ENCODE data around the gene CAPN8.

Gene CAPN8

DNA sequence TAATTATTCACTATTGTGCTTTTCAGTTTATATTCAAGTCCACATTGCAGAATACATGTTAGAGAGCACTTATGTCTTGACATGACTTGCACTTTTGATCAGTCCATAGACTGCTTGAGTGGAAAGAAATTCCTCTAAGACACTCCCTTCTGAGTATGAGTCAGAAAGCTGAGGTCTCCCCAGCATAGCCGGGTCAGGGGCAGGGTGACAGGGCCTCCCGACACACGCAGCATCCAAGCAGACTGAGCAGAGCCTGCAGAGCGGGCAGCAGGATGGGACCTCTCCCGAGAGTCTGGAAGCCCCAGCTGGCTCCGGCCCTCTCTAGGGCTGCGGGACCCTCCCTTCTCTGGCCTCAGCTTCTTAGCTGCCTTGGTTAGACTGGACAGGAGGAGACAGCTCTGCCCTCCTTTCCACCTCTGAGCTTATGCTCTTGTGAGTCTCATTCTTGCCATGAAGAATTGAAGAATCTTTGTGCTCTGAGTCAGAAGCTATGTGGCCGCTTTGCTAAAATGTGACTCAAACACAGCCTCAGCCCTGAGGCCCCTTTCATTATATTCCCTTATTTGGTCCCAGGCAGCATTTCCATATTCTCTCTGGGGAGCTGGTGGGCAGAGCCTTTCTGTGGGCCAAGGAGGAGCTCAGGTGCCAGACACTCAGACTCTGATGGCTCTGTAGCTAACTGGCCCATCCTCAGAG is 35.6 kb upstream of the CAPN8 start:
- DNase-seq, result no peak

DNA sequence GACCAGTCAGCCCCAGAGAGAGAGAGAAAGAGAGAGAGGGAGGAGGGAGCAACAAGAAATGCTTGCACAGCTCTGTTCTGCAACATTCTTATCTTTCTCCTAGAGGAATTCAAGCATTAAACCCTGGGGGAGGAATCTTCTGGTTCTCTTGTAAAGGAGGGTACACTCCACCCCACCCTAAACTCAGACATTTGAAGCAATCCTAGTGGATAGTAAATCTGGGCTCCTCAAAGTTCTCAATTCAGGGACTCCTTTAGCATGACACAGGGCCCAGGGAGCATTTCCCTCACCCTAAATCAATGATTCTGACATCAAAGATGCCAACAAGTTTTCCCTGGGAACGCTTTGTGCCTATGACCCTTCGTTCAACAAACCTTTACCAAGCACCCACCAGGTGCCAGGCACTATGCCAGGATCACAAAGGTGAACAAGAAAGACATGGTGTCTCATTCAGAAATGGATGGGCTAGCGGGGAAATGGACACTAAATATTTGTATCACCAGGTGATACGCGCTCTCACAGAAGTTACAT is 35.0 kb upstream of the CAPN8 start:
- no peak for DNase-seq

DNA sequence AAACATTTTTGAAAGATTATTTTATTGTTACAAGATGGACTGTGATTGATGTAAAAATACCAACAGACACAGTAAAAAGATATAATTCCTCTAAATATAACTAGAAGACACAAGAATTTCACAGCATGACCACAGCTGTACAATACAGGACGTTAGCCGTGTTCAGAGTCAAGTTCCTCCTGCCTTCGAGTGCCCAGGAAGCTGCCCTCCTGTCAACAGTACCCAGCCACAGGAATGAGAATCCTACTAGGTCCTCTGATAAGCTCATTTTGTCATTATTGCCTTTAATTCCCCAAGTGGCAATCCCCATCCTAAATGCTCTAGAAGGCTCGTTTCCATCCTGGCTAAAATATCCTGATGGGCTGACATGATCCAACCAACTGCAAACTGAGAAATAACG is 30.4 kb upstream of the CAPN8 start:
- no peak for DNase-seq

DNA sequence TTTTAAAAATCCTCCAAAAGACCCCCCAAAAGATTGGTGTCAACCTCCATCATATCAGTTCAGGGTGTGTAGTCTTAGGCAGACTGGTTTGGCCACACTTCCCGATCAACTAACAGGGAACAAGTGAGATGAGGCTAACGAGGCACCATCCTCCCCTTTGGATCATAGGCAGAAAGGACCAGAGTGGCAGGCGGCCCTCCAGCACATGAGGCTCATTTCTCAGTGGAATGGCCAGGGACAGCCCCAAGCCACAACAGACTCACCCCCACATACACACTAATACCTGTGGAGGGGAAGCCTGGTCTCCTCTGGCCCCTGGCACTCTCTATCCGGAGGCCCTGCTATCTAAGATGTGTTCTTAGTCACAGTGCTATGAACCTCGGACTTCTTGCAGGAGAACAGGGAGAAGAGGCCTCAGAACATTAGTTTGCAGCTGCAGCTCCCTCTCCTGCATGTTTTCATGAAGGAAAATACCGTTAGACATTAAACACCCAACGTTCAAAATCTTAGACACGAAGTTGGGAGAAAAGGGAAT is 29.6 kb upstream of the CAPN8 start:
- no peak for DNase-seq

DNA sequence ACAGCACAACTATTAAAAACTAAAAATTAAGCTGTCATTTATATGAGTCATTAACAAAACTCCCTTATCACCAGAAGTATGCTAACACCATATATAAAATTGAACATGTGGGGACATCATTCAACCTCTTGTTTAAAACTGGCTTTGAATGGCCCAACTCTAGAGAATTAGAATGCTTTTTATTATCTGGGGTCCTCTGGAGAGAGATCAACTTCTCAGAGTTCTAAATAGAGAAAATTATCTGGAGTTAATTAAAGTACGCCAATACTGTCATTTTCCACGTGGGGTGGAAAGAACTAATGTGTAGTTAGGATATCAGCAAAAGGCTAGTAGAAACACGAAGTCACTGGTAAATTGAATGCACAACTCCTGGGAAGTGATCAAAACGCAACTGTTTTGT is 25.6 kb upstream of the CAPN8 start:
- DNase-seq, result no peak

DNA sequence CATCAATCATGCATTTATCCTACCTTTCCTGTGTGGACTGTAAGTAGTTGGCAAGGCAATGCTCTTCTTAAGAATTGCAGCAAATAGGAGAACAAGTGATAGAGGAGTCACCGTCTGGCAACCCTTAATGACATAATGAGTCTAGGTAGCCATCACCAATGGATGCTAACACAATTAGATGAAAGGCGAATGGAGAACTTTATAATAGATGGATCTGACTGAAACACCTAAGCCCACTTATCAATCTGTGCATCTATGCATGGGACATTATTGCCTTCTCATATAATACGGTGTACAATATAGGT is 18.9 kb upstream of the CAPN8 start:
- no peak for DNase-seq

DNA sequence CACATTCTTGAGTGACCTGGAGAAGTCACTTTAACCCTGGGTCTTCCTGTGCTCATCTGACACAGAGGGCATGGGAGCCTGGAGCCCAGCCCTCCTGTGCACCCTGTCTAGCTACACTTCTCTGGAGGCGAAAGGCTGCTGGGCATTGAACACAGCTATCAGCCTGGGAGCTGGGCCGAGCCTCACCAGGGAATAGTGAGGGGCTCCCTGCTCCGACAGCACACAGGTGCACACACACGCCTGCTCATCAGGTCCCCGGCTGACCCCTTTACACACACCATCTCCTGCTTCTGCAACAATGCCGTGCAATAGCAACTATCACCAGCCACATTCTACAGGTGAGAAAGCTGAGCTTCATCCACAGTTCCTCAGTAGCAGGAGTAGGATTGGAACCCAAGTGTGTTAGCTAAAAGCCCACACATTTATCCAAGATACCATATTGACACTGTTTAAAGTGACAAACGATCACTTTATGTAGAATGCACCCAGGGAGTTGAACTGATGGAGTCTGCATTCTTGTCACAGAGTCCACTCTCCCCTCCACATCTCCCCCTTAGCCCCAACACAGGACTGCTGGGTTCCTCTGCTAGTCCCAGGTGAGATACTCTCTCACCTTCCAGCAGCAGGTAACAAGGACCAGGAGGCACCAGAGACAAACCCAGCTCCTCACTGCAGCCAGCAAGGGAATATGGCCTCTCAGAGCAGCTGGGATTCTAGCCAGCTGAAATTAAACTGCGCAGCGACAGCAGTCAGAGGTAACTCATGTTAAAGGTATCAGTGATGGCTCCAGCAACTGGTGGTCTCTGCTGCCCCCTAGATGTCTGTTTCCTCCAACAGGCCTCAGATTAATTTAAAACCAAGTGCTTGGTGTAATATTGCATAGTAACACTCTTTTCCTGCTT is 18.3 kb upstream of the CAPN8 start:
- DNase-seq, result peak; percentile 57

DNA sequence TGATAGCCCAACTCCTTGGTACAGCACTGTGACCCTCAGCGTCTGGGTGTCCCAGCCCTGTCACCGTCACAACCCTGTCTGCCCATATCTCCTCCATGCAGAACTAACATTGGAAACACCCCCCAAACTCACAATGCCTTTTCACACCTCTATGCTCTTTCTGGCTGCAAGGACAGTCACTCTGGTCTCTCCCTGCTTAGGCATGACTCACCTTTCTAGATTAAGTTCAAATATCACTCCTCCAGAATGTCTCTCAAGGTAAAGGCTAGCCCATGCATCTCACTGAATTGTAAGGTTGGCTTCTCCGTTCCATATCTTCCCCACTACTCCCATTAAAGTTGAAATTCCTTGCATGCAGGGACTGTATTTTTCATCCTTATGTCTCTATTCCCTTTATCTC is 17.0 kb upstream of the CAPN8 start:
- DNase-seq, result no peak

DNA sequence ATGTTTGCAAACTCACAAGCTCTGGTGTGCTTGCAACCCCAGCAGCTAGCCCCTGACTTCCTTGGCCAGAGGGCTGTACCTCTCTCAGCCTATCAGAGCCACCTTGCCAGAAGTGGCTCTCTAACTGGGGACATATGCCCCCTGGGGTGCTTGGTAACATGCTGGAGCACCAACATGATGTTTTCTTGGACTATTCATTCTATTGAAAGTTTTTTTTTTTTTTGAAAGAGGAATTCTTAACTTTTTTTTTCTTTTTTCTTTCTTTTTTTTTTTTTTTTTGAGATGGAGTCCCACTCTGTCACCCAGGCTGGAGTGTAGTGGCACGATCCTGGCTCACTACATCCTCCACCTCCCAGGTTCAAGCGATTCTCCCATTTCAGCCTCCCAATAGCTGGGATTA is 14.7 kb upstream of the CAPN8 start:
- DNase-seq, result no peak

DNA sequence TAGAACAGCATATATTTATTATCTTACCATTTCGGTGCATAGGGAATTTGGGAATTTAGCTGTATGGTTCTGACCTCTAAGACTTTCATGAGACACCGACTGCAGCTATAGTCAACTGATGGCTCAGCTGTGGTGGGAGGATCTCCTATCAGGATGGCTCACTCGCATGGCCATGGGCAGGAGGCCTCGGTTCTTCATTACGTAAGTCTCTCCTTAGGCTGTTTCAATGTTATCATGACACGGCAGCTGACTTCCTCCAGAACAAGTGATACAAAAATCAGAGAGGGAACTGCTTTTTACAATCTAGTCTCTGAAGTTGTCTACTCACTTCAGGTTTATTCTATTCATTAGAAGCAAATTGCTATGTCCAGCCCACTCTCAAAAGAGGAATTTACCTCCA is 13.3 kb upstream of the CAPN8 start:
- no peak for DNase-seq

DNA sequence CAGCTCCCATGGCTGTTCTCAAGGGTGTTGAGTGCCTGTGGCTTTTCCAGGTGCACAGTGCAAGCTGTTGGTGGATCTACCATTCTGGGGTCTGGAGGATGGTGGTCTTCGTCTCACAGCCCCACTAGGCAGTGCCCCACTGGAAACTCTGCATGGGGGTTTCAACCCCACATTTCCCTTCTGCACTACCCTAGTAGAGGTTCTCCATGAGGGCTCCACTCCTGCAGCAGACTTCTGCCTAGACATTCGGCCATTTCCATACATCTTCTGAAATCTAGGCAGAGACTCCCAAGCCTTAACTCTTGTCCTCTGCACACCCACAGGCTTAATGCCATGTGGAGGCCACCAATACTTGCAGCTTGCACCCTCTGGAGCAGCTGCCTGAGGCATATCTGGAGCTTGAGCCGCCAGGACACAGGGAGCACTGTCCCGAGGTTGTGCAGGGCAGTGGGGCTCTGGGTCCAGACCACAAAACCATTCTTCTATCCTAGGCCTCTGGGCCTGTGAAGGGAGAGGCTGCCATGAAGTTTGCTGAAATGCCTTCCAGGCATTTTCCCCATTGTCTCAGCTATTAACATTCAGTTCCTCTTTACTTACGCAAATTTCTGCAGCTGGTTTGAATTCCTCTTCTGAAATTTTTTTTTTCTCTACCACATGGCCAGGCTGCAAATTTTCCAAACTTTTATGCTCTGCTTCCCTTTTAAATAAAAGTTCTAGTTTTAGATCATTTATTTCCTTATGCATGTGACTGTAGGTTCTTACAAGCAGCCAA is 8.8 kb upstream of the CAPN8 start:
- DNase-seq, result no peak

DNA sequence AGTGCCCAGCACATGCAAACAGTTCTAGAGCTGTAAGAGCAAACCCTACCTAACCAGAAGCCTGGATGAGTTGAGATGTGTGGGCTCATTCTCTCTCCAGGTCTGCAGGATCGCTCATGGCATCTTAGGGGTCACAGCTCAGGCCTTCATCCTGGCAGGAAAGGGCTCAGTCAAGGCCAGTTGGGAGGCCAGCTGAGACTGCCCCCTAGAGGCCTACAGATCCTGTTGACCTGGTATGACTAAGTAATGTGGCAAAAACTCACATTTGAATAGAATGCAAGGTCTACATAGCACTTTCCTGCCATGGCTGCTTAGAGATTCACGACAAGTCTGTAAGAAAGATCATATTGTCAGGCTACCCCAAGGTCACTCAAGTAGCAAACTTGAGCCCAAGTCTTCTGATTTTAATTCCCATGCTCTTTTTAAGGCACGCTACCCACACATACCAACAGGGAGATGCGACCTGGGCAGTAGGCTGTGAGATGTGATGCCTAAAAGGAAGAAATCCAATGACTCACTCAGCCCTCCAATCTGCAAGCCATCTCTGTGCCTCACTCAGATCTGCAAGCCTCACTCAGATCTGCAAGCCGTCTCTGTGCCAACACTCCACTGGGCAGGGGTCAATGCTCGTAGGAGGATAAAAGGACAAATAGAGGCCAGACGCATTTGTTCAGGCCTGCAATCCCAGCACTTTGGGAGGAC is 5.1 kb upstream of the CAPN8 start:
- no peak for DNase-seq

DNA sequence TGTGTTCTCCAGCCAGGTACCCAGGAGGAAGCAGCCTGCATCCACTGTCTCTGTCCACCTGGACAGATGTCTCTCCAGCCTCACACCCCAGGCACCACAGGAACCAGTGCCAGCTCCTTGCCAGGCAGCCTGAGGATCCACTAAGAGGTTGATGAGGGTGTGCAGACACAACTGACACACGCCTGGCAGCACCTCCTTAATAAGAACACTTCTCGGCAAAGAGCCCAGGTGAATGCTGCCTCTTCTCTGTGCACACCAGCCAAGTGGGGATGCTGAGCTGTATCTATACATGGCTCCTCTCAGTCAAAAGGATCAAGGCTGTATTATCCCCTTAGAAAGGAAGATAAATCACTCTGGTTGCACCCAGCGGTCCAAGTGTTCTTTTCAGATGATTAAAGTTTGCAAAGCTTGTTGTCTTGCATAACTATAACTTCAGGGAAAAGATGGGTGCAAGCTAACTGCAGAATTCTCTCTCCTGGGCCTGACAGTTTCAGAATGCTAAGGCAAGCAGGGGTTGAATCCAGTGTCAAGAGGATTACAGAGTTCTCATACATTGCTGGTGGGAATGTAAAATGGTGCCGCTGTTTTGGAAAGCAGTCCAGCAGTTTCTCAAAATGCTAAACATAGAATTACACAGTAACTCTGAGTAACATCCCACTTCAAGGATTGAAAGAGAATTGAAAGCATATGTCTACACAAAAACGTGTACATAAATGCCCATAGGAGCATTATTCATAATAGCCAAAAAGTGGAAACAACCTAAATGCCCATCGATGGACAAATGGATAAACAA is 3.7 kb upstream of the CAPN8 start:
- no peak for DNase-seq

DNA sequence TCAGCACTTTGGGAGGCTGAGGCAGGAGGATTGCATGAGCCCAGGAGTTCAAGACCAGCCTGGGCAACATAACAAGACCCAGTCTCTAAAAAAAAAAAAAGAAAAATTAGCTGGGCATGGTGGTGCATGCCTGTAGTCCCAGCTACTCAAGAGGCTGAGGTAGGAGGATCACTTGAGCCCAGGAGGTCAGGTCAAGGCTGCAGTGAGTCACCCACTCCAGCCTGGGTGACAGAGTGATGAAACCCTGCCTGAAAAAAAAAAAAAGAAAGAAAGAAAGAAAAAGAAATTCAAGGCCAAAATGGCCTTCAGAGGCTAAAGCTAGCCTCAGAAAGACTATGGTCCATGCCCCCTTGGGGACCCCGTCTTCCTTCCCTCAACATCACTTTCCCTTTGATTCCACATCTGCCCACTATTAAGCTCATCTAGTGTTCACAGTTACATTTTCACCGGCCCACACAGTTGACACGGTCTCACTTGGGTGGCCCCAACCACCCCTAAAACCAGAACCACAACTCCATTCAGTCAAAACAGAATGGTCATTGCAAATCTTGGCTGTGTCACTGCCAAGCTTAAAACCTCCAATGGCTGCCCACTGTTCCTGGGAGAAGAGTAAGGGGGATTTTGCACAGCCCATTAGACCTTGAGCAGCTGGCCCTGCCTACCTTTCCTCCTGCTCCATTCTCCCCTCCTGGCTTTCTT is 2.1 kb upstream of the CAPN8 start:
- DNase-seq, result no peak

DNA sequence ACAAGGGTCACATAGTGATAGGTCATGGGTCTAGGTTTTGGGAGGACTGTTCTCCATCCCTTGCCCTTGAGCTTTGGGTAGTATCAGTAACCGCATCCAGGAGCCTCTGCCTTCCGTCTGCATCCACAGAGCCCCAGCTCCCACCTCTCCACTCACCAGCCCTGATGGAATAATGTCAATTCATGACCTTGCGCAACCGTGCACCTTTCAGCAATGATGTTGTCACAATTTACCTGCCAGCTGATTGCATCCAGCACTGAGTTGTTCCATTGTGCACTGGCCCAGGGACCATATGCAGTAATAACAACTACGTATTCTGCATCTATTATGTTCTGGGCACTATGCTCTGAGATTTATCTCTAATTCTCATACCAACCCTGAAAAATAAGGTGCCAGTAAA is 1.4 kb downstream of the CAPN8 start:
- DNase-seq, result no peak

DNA sequence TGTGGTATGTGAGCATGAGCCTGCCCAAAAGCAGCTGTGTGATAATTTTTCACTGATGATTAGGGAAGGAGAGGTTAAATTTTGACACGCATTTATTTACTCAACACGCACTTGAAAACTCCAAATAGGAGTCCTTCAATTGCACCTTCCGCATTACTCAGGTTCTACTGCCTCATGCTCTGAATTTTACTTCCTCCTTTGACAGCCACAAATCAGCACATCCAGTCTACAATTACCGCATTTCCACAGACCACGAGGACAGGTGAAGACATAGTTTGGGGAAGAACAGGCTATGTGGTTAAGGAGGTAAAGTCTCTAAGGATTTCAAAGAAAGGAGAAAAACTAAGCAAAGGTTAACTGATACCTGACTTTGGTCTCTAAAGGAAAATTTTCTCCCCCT is 2.6 kb downstream of the CAPN8 start:
- DNase-seq, result no peak

DNA sequence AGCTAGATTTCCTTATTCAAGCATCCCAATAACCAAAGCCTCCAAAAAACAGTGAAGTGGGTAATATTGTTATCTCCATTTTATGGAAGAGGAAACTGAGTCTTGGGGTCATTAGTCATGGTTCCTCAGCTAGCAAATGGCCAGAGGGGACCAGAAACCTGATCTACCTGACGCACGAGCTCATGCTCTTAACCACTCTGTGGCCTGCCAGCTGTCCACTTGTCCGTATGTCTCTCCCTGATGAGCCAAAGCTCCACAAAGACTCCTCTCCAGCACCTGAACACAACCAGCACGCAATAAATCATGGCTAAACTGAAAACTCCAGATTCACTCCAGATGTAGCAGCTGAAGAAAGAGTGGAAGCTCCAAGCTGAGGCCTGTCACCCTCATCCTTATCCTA is 5.8 kb downstream of the CAPN8 start:
- DNase-seq, result no peak

DNA sequence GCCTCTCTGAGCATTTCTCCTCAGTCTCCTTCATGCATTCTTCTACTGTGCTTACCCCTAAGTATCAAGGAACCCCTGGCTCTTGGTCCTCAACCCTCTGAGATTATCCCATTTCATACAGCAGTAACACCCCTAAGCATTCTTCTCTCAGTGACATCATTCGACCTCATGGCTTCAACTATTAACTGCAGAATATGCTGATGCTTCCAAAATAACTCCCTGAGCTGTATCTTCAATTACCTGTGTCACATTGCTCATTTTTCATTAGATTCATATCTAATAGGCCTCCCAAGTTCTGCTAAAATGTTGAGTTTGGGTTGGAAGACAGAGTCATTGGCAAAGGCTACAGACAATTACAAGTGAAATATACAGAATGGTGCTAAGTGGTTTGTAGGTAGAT is 7.5 kb downstream of the CAPN8 start:
- DNase-seq, result no peak

DNA sequence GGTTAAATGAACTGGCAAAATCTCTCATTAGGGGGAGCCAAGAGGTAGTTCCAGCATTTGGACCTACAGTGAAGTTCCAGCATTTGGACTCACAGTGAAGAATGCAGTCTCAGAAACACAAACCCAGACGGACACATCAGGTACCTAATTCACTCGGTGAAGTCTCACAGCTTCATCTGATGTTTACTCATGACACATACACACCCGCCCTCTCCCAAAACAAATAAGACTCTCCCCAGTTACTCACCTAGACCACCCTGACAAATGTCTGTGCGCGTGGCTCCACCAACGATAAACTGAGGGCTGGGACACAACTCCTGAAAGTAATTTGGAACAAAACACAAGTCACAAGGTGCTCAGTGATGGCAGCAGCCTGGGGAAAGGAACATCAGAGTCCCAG is 11.4 kb downstream of the CAPN8 start:
- no peak for DNase-seq

DNA sequence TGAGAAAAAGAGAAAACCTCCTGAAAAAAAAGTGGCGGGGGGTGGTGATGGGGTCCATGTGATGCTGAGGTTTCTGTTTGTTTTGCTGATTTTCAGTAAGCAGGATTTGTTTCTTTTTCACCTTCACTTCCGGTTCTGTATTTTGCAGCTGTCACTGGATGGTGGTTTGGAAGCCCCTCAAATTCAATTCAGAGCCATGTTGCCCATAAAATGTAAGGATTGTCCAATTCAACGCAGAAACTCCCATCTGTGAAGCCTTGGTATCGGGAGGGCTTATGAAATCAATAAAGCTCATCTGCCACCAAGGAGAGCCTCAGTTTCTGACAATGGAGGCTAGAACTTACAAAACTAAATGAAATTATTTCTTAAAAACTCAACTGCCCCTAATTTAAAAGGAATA is 12.1 kb downstream of the CAPN8 start:
- no peak for DNase-seq

DNA sequence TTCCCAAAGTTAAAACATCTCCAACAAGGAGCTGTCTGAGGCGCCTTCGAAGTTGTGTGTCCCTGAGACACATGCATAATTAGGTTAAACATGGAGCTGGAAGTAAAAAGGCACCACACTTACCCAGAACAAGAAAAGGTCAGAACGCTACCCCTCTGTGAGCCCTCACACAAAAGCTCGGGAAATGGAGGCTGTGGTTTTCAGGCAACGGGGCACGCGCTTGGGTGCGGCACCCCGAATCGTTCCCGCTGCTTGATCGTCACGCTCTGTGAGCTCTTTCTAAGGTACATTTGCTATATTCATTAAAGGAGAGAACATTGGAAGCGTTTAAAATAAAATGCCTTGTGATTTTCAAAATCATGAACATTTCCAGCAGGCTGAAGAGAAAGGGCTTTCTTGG is 12.5 kb downstream of the CAPN8 start:
- DNase-seq, result no peak

Measured in activated T-cell treated with anti-CD3 and anti-CD28 coated beads, Interleukin-2, amount 50 U/mL, for 1 hour (primary cell).